Fibroblast of lung (primary cell): Measurements from ENCODE around the gene C3orf20. TPM values are rescaled to one million over a fixed set of nuclear protein-coding genes. Genes with fewer than 3 reads are reported as not detected.

ENCODE experiments used
- DNase-seq, 2 donors: peaks; one replicate each; pipeline versions ENCODE4 v3.0.0 to v3.0.0-alpha.2; 2010; ENCODE audit warnings: low read depth in 2 of 2
- H2AFZ ChIP-seq: 2 replicates; pipeline ENCODE4 v1.5.1; 2012; ENCODE audit warnings: low read length, control low read depth, inconsistent platforms
- H3K27ac ChIP-seq: 2 replicates; pipeline ENCODE4 v1.5.1; 2011; ENCODE audit warnings: low read length, control low read depth; ENCODE audit not compliant: insufficient read depth
- H3K27me3 ChIP-seq: 2 replicates; pipeline ENCODE4 v1.5.1; 2011; ENCODE audit warnings: mild to moderate bottlenecking, low read length; ENCODE audit not compliant: control insufficient read depth, insufficient read depth
- H3K36me3 ChIP-seq: 2 replicates; pipeline ENCODE4 v1.5.1; 2011; ENCODE audit warnings: low read length; ENCODE audit not compliant: control insufficient read depth, insufficient read depth
- H3K4me1 ChIP-seq: 2 replicates; pipeline ENCODE4 v1.5.1; 2011; ENCODE audit warnings: low read length; ENCODE audit not compliant: control insufficient read depth, insufficient read depth; ENCODE audit errors: extremely low read depth
- H3K4me2 ChIP-seq: 2 replicates; pipeline ENCODE4 v1.5.1; 2011; ENCODE audit warnings: low read length, control low read depth; ENCODE audit not compliant: insufficient read depth; ENCODE audit errors: extremely low read depth
- H3K4me3 ChIP-seq, 4 experiments: fragments of 200-600 bp in 1 of 4; sonication (generic) in 1 of 4; replicated peaks in 1 of 4; 2 replicates each; pipeline ENCODE4 v1.5.1; 2011 to 2016; ENCODE audit warnings: low read length in 4 of 4, low read depth in 3 of 4, mild to moderate bottlenecking in 3 of 4, control low read depth in 2 of 4, inconsistent platforms in 1 of 4, mixed read lengths in 1 of 4; ENCODE audit not compliant: insufficient read depth in 1 of 4; ENCODE audit errors: control extremely low read depth in 1 of 4
- H3K79me2 ChIP-seq: 2 replicates; pipeline ENCODE4 v1.5.1; 2012; ENCODE audit warnings: mild to moderate bottlenecking, low read length, inconsistent platforms; ENCODE audit not compliant: control insufficient read depth, insufficient read depth
- H3K9ac ChIP-seq: 2 replicates; pipeline ENCODE4 v1.5.1; 2011; ENCODE audit warnings: mild to moderate bottlenecking, low read length, control low read depth; ENCODE audit not compliant: insufficient read depth
- H3K9me3 ChIP-seq: 2 replicates; pipeline ENCODE4 v1.5.1; 2012; ENCODE audit warnings: low read depth, low read length; ENCODE audit not compliant: control insufficient read depth, insufficient read depth
- H4K20me1 ChIP-seq: 2 replicates; pipeline ENCODE4 v1.5.1; 2011; ENCODE audit warnings: low read length; ENCODE audit not compliant: control insufficient read depth, insufficient read depth; ENCODE audit errors: extremely low read depth
- EZH2 ChIP-seq: IDR thresholded peaks from 2 replicates; pipeline ENCODE4 v1.5.1; 2012; ENCODE audit warnings: low read length, control low read depth, mild to moderate bottlenecking; ENCODE audit errors: missing control alignments
- polyA plus RNA-seq, 2 donors: library from polyadenylated mRNA; depleted of rRNA in 1 of 2; stranded (reverse) in 1 of 2; unstranded in 1 of 2; fragments of >200 nt; gene quantifications; 2 replicates each; pipeline ENCODE4 v1.2.1, GENCODE V29; 2011 to 2012; ENCODE audit warnings: missing spikeins in 1 of 2
- total RNA-seq: library from RNA; depleted of rRNA; stranded (reverse); fragments of >200 nt; gene quantifications from 2 replicates; pipeline ENCODE4 v1.2.1, GENCODE V29; 2014
- TF ChIP-seq, protein P1 (sequence below), 2 donors: IDR thresholded peaks in 1 of 2; conservative IDR thresholded peaks in 1 of 2; 1 replicate in 1 of 2; 2 replicates in 1 of 2; pipeline ENCODE4 v1.5.1; 2011 to 2012; ENCODE audit warnings: low read length in 2 of 2, control low read depth in 1 of 2, inconsistent platforms in 1 of 2, low read depth in 1 of 2, mild to moderate bottlenecking in 1 of 2

Gene C3orf20
- total and polyA plus RNA-seq, 2 donors (not counting 1 experiment from before 2014, with no cell fraction given) = not detected

DNA sequence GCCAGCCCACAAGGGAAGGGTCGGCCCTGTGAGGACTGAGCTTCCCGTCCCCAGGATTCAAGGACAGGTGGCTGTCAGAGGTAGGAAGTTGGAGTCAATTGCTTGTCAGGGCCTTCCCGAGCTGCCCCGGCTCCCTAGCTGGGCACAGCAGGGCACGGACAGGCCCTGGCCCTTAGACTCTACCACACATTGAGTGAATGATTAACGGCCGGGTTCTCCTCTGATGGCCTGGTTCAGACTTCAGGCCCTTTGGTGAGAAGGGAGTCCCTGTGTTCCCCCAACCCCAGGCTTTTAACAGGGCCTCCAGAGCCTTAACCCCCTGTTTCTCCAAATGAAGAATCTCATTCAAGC is 127.4 kb downstream of the C3orf20 start:
- no peaks in the 10 kb centered on the region for H4K20me1 ChIP-seq
- H3K4me1 ChIP-seq = no peaks in the 10 kb centered on the region
- no peak overlapping the region for H3K4me2 ChIP-seq
- no peak overlapping the region for H2AFZ ChIP-seq
- no peaks in the 10 kb centered on the region for H3K9me3 ChIP-seq
- H3K27ac ChIP-seq = no peak overlapping the region
- no peaks in the 10 kb centered on the region for H3K27me3 ChIP-seq
- no peak overlapping the region for H3K4me3 ChIP-seq
- H3K9ac ChIP-seq = no peak overlapping the region
- TF ChIP-seq, protein P1, sequence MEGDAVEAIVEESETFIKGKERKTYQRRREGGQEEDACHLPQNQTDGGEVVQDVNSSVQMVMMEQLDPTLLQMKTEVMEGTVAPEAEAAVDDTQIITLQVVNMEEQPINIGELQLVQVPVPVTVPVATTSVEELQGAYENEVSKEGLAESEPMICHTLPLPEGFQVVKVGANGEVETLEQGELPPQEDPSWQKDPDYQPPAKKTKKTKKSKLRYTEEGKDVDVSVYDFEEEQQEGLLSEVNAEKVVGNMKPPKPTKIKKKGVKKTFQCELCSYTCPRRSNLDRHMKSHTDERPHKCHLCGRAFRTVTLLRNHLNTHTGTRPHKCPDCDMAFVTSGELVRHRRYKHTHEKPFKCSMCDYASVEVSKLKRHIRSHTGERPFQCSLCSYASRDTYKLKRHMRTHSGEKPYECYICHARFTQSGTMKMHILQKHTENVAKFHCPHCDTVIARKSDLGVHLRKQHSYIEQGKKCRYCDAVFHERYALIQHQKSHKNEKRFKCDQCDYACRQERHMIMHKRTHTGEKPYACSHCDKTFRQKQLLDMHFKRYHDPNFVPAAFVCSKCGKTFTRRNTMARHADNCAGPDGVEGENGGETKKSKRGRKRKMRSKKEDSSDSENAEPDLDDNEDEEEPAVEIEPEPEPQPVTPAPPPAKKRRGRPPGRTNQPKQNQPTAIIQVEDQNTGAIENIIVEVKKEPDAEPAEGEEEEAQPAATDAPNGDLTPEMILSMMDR (conservative IDR thresholded peaks at IDR 0.05 in 1 of 2, IDR thresholded peaks at IDR 0.05 in 1 of 2; ENCODE audit: low read depth in 1 of 2, low read length in 2 of 2) = no peak
- no peak for TF ChIP-seq EZH2
- no peaks in the 10 kb centered on the region for H3K79me2 ChIP-seq
- no peak for DNase-seq
- no peaks in the 10 kb centered on the region for H3K36me3 ChIP-seq

DNA sequence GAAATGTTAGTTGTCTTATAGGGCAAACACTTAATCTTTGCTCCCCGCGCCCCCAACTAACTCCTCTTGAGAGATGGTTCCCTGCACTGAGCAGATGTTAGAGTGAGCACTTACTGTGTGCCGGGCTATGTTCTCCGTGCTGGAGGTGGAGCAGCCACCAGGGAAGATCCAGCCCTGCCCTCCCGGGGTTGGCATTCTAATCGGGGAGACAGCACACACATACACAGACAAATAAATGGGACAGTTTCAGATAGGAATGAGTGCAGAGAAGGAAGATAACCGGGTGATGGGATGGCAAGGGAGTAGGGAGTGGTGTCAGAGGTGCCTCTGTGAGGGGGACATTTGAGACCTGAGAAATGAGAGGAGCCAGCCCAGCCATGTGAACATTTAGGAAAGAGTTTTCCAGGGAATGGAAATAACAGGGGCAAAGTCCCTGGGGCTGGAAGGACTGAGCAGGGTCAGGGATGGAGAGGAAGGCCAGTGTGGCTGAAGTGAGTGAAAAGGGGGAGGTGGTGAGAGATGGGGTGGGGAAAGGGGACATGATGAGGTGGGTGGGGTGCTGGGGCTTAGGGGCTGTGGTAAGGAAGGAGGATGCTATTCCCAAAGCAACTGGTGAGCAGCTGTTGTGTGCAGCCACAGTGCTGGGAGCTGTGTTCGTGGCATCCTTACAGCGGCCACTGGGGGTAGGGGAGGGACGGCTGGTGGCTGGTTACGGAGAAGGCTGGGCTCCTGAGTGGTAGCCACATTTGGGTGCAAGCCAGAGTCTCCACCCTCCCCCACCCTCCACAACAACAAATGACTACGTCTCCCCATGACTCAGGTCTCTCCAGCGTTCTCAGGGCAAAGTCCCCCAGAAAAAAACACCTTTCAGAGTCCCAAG is 128.4 kb downstream of the C3orf20 start:
- H3K27me3 ChIP-seq = no peaks in the 10 kb centered on the region
- no peaks in the 10 kb centered on the region for H3K9me3 ChIP-seq
- H3K36me3 ChIP-seq = no peaks in the 10 kb centered on the region
- H3K4me3 ChIP-seq = no peak overlapping the region
- no peak overlapping the region for H3K4me2 ChIP-seq
- no peak for TF ChIP-seq EZH2
- TF ChIP-seq, protein P1 (conservative IDR thresholded peaks at IDR 0.05 in 1 of 2, IDR thresholded peaks at IDR 0.05 in 1 of 2; ENCODE audit: low read depth in 1 of 2, low read length in 2 of 2) = no peak
- DNase-seq = peak; percentile 17 to 20
- H4K20me1 ChIP-seq = no peaks in the 10 kb centered on the region
- H3K9ac ChIP-seq = no peak overlapping the region
- no peak overlapping the region for H3K27ac ChIP-seq
- no peaks in the 10 kb centered on the region for H3K4me1 ChIP-seq
- no peak overlapping the region for H2AFZ ChIP-seq
- no peaks in the 10 kb centered on the region for H3K79me2 ChIP-seq

DNA sequence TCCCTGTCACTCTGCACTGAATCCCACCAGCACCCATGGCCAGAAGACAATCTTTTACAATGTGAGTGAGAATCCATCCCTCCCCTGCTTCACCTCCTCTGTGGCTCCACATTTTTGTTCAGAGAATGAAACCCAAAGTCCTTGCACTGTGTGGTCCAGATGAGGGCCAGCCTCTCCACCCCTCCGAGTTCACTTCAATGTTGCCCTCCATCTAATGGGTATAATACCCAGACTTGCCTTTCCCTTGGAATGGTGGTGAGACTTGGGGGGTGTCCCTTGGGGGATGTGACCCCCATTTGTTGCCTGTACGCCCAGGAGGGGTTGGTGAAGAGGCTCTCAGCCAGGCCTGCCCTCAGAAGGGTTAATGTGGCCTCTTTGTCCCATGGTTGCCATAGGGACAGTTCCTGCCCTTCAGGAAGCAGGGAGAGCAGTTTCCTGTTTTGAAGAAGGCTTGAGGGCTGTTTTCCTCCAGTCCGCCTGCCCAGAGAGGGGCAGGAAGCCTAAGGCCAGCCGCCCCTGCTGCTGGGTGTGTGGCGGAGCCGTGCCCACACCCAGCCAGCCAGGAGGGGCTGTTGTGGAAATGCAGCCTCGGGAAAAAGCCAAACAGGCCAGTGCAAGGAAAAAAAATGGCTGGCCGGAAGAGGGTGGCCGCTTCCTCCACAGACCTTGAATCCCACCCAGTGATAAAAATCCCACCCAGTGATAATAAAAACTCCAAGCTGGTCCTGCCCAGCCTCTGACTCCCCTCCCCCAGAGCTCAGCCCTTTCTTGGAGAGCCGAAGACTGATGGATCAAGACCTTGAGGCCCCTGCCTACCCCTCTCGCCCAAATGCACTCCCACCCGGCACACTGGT is 129.3 kb downstream of the C3orf20 start:
- no peaks in the 10 kb centered on the region for H3K36me3 ChIP-seq
- no peaks in the 10 kb centered on the region for H3K4me1 ChIP-seq
- no peak overlapping the region for H3K9ac ChIP-seq
- H3K27ac ChIP-seq = no peak overlapping the region
- H3K27me3 ChIP-seq = peaks cover 3% of the 10 kb centered on the region
- no peak for DNase-seq
- no peak overlapping the region for H3K4me2 ChIP-seq
- TF ChIP-seq, protein P1 (conservative IDR thresholded peaks at IDR 0.05 in 1 of 2, IDR thresholded peaks at IDR 0.05 in 1 of 2; ENCODE audit: low read depth in 1 of 2, low read length in 2 of 2) = no peak
- no peaks in the 10 kb centered on the region for H3K9me3 ChIP-seq
- no peak overlapping the region for H2AFZ ChIP-seq
- H4K20me1 ChIP-seq = no peaks in the 10 kb centered on the region
- no peak overlapping the region for H3K4me3 ChIP-seq
- H3K79me2 ChIP-seq = no peaks in the 10 kb centered on the region
